Ectodermal cell (in vitro differentiated cells): ENCODE data around the gene ZBTB8A.
"Not testable (repeated sequence)": the region's sequence is repeated elsewhere in the genome, so short reads cannot be mapped to it uniquely, and the experiment has no call there.

Experiments used
- H3K27ac ChIP-seq: 2 replicates; pipeline ENCODE4 v1.7.0; 2013; ENCODE audit warnings: mild to moderate bottlenecking, low read depth, low read length; ENCODE audit not compliant: insufficient read depth, poor library complexity, severe bottlenecking
- H3K27me3 ChIP-seq: 2 replicates; pipeline ENCODE4 v1.7.0; 2013; ENCODE audit warnings: mild to moderate bottlenecking, low read length; ENCODE audit not compliant: insufficient read depth, control insufficient read depth, poor library complexity, severe bottlenecking
- H3K36me3 ChIP-seq: one replicate; pipeline ENCODE4 v1.7.0; 2013; ENCODE audit warnings: low read length; ENCODE audit not compliant: control insufficient read depth, insufficient read depth
- H3K4me1 ChIP-seq: one replicate; pipeline ENCODE4 v1.7.0; 2013; ENCODE audit warnings: low read length; ENCODE audit not compliant: control insufficient read depth, insufficient read depth
- H3K4me3 ChIP-seq: 2 replicates; pipeline ENCODE4 v1.7.0; 2013; ENCODE audit warnings: low read depth, low read length, control low read depth; ENCODE audit not compliant: insufficient read depth
- H3K9me3 ChIP-seq: 2 replicates; pipeline ENCODE4 v1.7.0; 2013; ENCODE audit warnings: mild to moderate bottlenecking, low read length, moderate library complexity; ENCODE audit not compliant: control insufficient read depth
- WGBS, 2 experiments: methylation state at CpG; one replicate each; pipeline ENCODE4 v1.1.7; 2013; ENCODE audit warnings: missing lambda C conversion rate in 2 of 2; 5-methylcytosine and 5-hydroxymethylcytosine counted together

Gene ZBTB8A

GRCh38 chr1:32635508-32636277 lies 96.5 kb downstream of the ZBTB8A start:
- no peaks in the 10 kb centered on the region for H3K36me3 ChIP-seq

GRCh38 chr1:32636914-32637645 lies 97.9 kb downstream of the ZBTB8A start:
- H3K4me1 ChIP-seq: no peaks in the 10 kb centered on the region
- no peaks in the 10 kb centered on the region for H3K9me3 ChIP-seq
- no peaks in the 10 kb centered on the region for H3K27me3 ChIP-seq
- peak overlapping the region; percentile 30 for H3K27ac ChIP-seq
- WGBS, 2 experiments: 64 to 66% methylated on average over 16 of the region's 16 CpGs
- H3K4me3 ChIP-seq: no peak overlapping the region
- no peaks in the 10 kb centered on the region for H3K36me3 ChIP-seq

More at GRCh38 chr1:32635508-32636277, 96.5 kb downstream of the ZBTB8A start:
- WGBS, 2 experiments: 96 to 98% methylated on average over 8 of the region's 8 CpGs
- Histone ChIP-seq H3K27me3 (no peaks in the 10 kb centered on the region), H3K4me1 (no peaks in the 10 kb centered on the region), H3K27ac (no peak overlapping the region), H3K9me3 (no peaks in the 10 kb centered on the region), H3K4me3 (no peak overlapping the region)

DNA sequence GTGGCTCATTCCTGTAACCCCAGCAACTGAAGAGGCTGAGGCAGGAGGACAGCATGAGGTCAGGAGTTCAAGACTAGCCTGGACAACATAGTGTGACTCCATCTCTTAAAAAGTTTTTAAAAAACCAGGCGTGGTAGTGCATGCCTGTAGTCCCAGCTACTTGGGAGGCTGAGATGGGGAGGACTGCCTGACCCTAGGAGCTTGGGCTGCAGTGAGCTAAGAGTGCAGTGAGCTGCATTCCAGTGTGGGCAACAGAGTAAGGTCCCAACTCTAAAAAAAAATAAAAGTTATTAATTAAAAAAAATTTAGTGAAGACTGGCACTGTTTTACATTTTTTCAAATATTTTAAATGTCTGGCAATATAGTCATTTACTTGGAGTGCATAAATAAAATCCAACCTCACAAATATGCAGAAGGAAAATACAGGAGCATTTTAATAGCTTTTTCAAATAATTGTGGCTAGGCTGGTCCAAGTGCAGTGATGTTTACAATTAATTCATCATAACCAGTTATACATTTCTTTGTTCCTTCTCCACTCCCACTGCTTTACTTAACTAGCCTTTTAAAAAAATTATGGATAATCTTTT lies 100.4 kb downstream of the ZBTB8A start:
- no peak overlapping the region for H3K27ac ChIP-seq
- no peak overlapping the region for H3K4me3 ChIP-seq
- no peaks in the 10 kb centered on the region for H3K27me3 ChIP-seq
- no peaks in the 10 kb centered on the region for H3K4me1 ChIP-seq
- 83 to 89% methylated on average over 1 of the region's 1 CpG for WGBS, 2 experiments
- H3K9me3 ChIP-seq: no peaks in the 10 kb centered on the region
- H3K36me3 ChIP-seq: no peaks in the 10 kb centered on the region

DNA sequence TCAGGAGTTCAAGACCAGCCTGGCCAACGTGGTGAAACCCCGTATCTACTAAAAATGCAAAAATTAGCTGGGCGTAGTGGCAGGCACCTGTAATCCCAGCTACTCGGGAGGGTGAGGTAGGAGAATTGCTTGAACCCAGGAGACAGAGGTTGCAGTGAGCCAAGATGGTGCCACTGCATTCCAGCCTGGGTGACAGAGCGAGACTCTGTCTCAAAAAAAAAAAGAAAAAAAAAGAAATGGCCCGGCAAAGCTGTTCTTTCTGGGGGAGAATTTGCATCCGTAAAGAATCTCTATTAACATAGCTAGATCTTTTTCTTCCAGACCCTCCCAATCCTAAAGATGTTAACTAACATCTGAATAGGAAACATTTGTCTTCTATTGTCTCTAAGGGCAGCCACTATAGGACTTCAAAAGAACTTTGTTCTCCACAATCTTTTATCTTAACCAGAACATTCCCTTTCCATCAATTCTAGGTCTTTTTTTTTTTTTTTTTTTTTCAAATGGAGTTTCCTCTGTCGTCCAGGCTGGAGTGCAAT lies 103.1 kb downstream of the ZBTB8A start:
- not testable (repeated sequence) for H3K27ac ChIP-seq, H3K36me3 ChIP-seq, H3K4me1 ChIP-seq, H3K27me3 ChIP-seq, H3K4me3 ChIP-seq, H3K9me3 ChIP-seq
- 38 to 42% methylated on average over 8 of the region's 8 CpGs for WGBS, 2 experiments

DNA sequence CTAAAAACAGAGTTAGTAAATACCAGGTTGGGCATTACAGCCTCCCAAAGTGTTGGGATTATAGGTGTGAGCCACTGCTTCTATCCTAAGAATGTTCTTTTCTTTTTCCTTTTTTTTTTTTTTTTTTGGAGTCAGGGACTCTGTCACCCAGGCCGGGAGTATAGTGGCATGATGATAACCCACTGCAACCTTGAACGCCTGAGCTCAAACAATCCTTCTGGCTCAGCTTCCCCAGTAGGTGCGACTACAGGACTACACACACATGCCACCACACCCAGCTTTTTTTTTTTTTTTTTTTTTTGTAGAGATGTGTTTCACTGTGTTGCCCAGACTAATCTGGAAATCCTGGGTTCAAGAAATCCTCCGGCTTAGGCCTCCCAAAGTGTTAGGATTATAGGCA lies 105.2 kb downstream of the ZBTB8A start:
- H3K27ac ChIP-seq: no peak overlapping the region
- H3K36me3 ChIP-seq: no peaks in the 10 kb centered on the region
- no peak overlapping the region for H3K4me3 ChIP-seq
- no peaks in the 10 kb centered on the region for H3K4me1 ChIP-seq
- WGBS, 2 experiments: 97 to 100% methylated on average over 3 to 4 of the region's 4 CpGs
- no peaks in the 10 kb centered on the region for H3K27me3 ChIP-seq
- H3K9me3 ChIP-seq: no peaks in the 10 kb centered on the region

DNA sequence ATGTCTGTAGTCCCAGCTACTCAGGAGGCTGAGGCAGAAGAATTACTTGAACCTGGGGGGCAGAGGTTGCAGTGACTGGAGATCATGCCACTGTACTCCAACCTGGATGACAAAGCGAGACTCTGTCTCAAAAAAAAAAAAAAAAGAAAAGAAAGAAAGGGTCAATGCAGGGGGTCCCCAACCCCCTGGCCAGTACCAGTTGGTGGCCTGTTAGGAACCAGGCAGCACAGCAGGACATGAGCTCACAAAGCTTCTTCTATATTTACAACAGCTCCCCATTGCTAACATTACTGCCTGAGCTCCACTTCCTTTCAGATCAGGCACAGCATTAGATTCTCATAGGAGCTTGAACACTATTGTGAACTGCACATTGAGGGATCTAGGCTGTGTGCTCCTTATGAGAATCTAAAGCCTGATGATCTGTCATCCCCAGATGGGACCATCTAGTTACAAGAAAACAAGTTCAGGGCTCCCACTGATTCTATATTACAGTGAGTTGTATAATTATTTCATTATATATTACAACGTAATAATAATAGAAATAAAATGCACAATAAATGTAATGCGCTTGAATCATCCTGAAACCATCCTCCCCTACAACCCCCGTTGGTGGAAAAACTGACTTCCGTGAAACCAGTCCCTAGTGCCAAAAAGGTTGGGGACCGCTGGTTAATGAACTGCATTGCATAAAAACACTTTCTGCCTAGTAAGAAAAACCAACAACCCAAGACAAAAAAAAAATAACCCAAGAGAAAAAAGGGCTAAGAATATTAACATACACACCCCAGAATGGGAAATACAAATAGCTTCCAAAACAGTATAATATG lies 108.3 kb downstream of the ZBTB8A start:
- no peaks in the 10 kb centered on the region for H3K27me3 ChIP-seq
- no peak overlapping the region for H3K4me3 ChIP-seq
- no peaks in the 10 kb centered on the region for H3K4me1 ChIP-seq
- 92 to 97% methylated on average over 5 to 6 of the region's 6 CpGs for WGBS, 2 experiments
- H3K36me3 ChIP-seq: no peaks in the 10 kb centered on the region
- H3K27ac ChIP-seq: no peak overlapping the region
- no peaks in the 10 kb centered on the region for H3K9me3 ChIP-seq

GRCh38 chr1:32650248-32650751 lies 111.1 kb downstream of the ZBTB8A start, which contains the start of gene ZBTB8OS:
ZBTB8OS (minus strand) TSS chr1:32650550; CDS start chr1:32650529, 21 bp downstream.
- WGBS, 2 experiments: 0% methylated on average over 21 of the region's 21 CpGs
- peaks cover 15% of the 10 kb centered on the region for H3K36me3 ChIP-seq
- H3K4me1 ChIP-seq: no peaks in the 10 kb centered on the region
- peak within 1 kb of the TSS; percentile 99 for H3K27ac ChIP-seq
- no peaks in the 10 kb centered on the region for H3K27me3 ChIP-seq
- peak within 1 kb of the TSS; percentile 94 for H3K4me3 ChIP-seq
- no peaks in the 10 kb centered on the region for H3K9me3 ChIP-seq

- Histone ChIP-seq H3K4me3 (peak within 1 kb of the TSS; percentile 94), H3K27me3 (no peaks in the 10 kb centered on the region), H3K9me3 (no peaks in the 10 kb centered on the region), H3K27ac (peak within 1 kb of the TSS; percentile 99), H3K36me3 (peaks cover 21% of the 10 kb centered on the region), H3K4me1 (no peaks in the 10 kb centered on the region)
- WGBS, 2 experiments: 0% methylated on average over 67 of the region's 67 CpGs
Observed at GRCh38 chr1:32650752-32651460, 111.7 kb downstream of the ZBTB8A start, which contains the start of gene RBBP4. RBBP4 (plus strand) TSS chr1:32651208; CDS start chr1:32651307, 99 bp downstream.

GRCh38 chr1:32651461-32652073 lies 112.3 kb downstream of the ZBTB8A start:
- Histone ChIP-seq H3K27me3 (no peaks in the 10 kb centered on the region), H3K36me3 (peaks cover 27% of the 10 kb centered on the region), H3K9me3 (no peaks in the 10 kb centered on the region), H3K4me3 (peak overlapping the region; percentile 94), H3K27ac (peak overlapping the region; percentile 94), H3K4me1 (no peaks in the 10 kb centered on the region)
- 2% methylated on average over 43 of the region's 43 CpGs for WGBS, 2 experiments
